Mucosa of descending colon (tissue), 3 donors: ENCODE data around the gene C1orf174. TPM values are rescaled to one million over a fixed set of nuclear protein-coding genes. Genes with fewer than 3 reads are reported as not detected.
A peak's percentile ranks its signal among the peaks of the same experiment; 100 is the strongest.

Source experiments
- ATAC-seq: fragments of 200-7000 bp; cut with Tn5 transposase; one replicate; pipeline ENCODE4 v1.9.1; 2020; ENCODE audit warnings: mild to moderate bottlenecking, moderate library complexity
- DNase-seq, 3 donors: peaks; one replicate each; pipeline ENCODE4 v3.0.0-alpha.2; 2020
- H3K36me3 ChIP-seq: fragments of 200-600 bp; one replicate; pipeline ENCODE4 v1.8.0; 2021; ENCODE audit warnings: low read depth, mild to moderate bottlenecking
- H3K4me1 ChIP-seq: fragments of 200-600 bp; one replicate; pipeline ENCODE4 v1.8.0; 2021; ENCODE audit warnings: low read depth, mild to moderate bottlenecking
- H3K4me3 ChIP-seq: fragments of 200-600 bp; one replicate; pipeline ENCODE4 v1.8.0; 2021; ENCODE audit warnings: mild to moderate bottlenecking
- H3K9me3 ChIP-seq: fragments of 200-600 bp; one replicate; pipeline ENCODE4 v1.8.0; 2021; ENCODE audit warnings: mild to moderate bottlenecking
- CTCF ChIP-seq: fragments of 200-600 bp; IDR thresholded peaks from one replicate; pipeline ENCODE4 v1.8.0; 2022; ENCODE audit warnings: antibody characterized with exemption, mild to moderate bottlenecking
- intact Hi-C, 2 donors: fragments of 100-400 bp; cut with DNase I in 1 of 2; cut with micrococcal nuclease in 1 of 2; formaldehyde crosslinking; loops; one replicate each; pipeline versions ENCODE4 v1.11.0 to v1.11.1; 2022; cut with DNase I, micrococcal nuclease
- total RNA-seq, 3 donors: library from RNA; stranded (reverse); fragmentation: NEBNext Ultra II Directional in 2 of 3; extraction: Animal tissue kit (Norgen Biotek cat#: 25700) in 2 of 3; gene quantifications; one replicate each; pipeline versions ENCODE4 v1.2.1 to v1.2.4, GENCODE V29; 2021 to 2023
- donor health status: DM: no; HTN: no; CAD: no; lungs with moderate emphysema.
- donor health status: DM: no; HTN: no; CAD: no.
- donor health status: DM: no; HTN: yes; CAD: no.

C1orf174 gene
- total RNA-seq, 3 donors from 2014 or later, result 19.3 to 23.7 (median 21.8) TPM

GRCh38 chr1:3893190-3893589 lies 6.9 kb downstream of the C1orf174 start:
- Histone ChIP-seq H3K9me3 (no peaks in the 10 kb centered on the region), H3K4me3 (no peak overlapping the region), H3K36me3 (peaks cover 4% of the 10 kb centered on the region), H3K4me1 (no peaks in the 10 kb centered on the region)
- DNase-seq, result no peak
- TF ChIP-seq CTCF, result no peak
- intact Hi-C loops, result no loop called here
- no peak for ATAC-seq

GRCh38 chr1:3892748-3893147 lies 7.3 kb downstream of the C1orf174 start:
- Histone ChIP-seq H3K4me3 (no peak overlapping the region), H3K36me3 (peaks cover 4% of the 10 kb centered on the region), H3K9me3 (no peaks in the 10 kb centered on the region), H3K4me1 (no peaks in the 10 kb centered on the region)
- intact Hi-C loops, result no loop called here
- DNase-seq (peak in 1 of 3 donors; percentile 13), ATAC-seq (no peak)
- no peak for TF ChIP-seq CTCF

GRCh38 chr1:3891329-3891865 lies 8.7 kb downstream of the C1orf174 start:
- no peak for ATAC-seq
- peaks cover 4% of the 10 kb centered on the region for H3K36me3 ChIP-seq
- intact Hi-C loops, result no loop called here
- H3K9me3 ChIP-seq, result no peaks in the 10 kb centered on the region
- DNase-seq, result no peak
- no peaks in the 10 kb centered on the region for H3K4me1 ChIP-seq
- no peak for TF ChIP-seq CTCF
- H3K4me3 ChIP-seq, result no peak overlapping the region

- intact Hi-C loops, result no loop called here
- ATAC-seq (peak; percentile 84), DNase-seq (no peak)
- no peak for TF ChIP-seq CTCF
- Histone ChIP-seq H3K36me3 (peaks cover 4% of the 10 kb centered on the region), H3K9me3 (no peaks in the 10 kb centered on the region), H3K4me1 (no peaks in the 10 kb centered on the region), H3K4me3 (no peak overlapping the region)
Observed at GRCh38 chr1:3890389-3891328, 9.4 kb downstream of the C1orf174 start.

GRCh38 chr1:3889936-3890335 lies 10.1 kb downstream of the C1orf174 start:
- no peak for TF ChIP-seq CTCF
- Histone ChIP-seq H3K36me3 (peaks cover 4% of the 10 kb centered on the region), H3K4me3 (no peak overlapping the region), H3K4me1 (no peaks in the 10 kb centered on the region), H3K9me3 (no peaks in the 10 kb centered on the region)
- intact Hi-C loops, result no loop called here
- DNase-seq (no peak), ATAC-seq (no peak)
